Sigmoid colon (tissue), 7 donors: Measurements from ENCODE around the gene IMMP2L. TPM values are rescaled to one million over a fixed set of nuclear protein-coding genes. Genes with fewer than 3 reads are reported as not detected.

Experiments
- DNase-seq: peaks from one replicate; pipeline ENCODE4 v3.0.0-alpha.2; 2019
- H3K27ac ChIP-seq, 4 donors: fragments of 200-600 bp; sonication (generic); one replicate each; pipeline ENCODE4 v1.5.1; 2016 to 2019; ENCODE audit warnings: mild to moderate bottlenecking in 1 of 4
- H3K27me3 ChIP-seq, 3 donors: fragments of 200-600 bp; sonication (generic); one replicate each; pipeline ENCODE4 v1.5.1; 2019; ENCODE audit warnings: mild to moderate bottlenecking in 1 of 3
- H3K36me3 ChIP-seq, 4 donors: fragments of 200-600 bp; sonication (generic); one replicate each; pipeline ENCODE4 v1.5.1; 2016 to 2019
- H3K4me1 ChIP-seq, 4 donors: fragments of 200-600 bp; sonication (generic); one replicate each; pipeline ENCODE4 v1.5.1; 2017 to 2019
- H3K4me3 ChIP-seq, 4 donors: fragments of 200-600 bp; sonication (generic); one replicate each; pipeline ENCODE4 v1.5.1; 2017 to 2019; ENCODE audit warnings: mild to moderate bottlenecking in 2 of 4, moderate library complexity in 1 of 4
- H3K9me3 ChIP-seq, 4 donors: fragments of 200-600 bp in 3 of 4; sonication (generic) in 3 of 4; one replicate each; pipeline versions ENCODE4 v1.5.1 to v1.6.1; 2013 to 2019
- CTCF ChIP-seq, 4 experiments: fragments of 450-650 bp in 3 of 4; fragments of 200-600 bp in 1 of 4; IDR thresholded peaks; one replicate each; pipeline ENCODE4 v1.5.1; 2016 to 2019; ENCODE audit warnings: antibody characterized with exemption in 4 of 4, mild to moderate bottlenecking in 3 of 4, moderate library complexity in 2 of 4
- EP300 ChIP-seq, 4 donors: sonication (generic); formaldehyde crosslinking; IDR thresholded peaks; one replicate each; pipeline ENCODE4 v1.6.1; 2017; ENCODE audit warnings: antibody characterized with exemption in 4 of 4
- POLR2A ChIP-seq, 2 donors: fragments of 450-650 bp; IDR thresholded peaks; one replicate each; pipeline ENCODE4 v1.6.1; 2016; ENCODE audit warnings: antibody characterized with exemption in 2 of 2, mild to moderate bottlenecking in 2 of 2, moderate library complexity in 2 of 2
- POLR2AphosphoS5 ChIP-seq, 4 donors: sonication (generic); formaldehyde crosslinking; IDR thresholded peaks; one replicate each; pipeline ENCODE4 v1.6.1; 2017; ENCODE audit warnings: antibody characterized with exemption in 4 of 4
- WGBS, 2 donors: extraction: QIAGEN DNeasy Blood & Tissue Kit; methylation state at CpG; one replicate each; pipeline ENCODE4 v1.1.7; 2013; 5-methylcytosine and 5-hydroxymethylcytosine counted together
- intact Hi-C: fragments of 100-400 bp; cut with DNase I; formaldehyde crosslinking; loops from one replicate; pipeline ENCODE4 v1.15.1; 2023
- polyA plus RNA-seq, 3 donors: library from polyadenylated mRNA; stranded (reverse); fragments of 200-250 nt; gene quantifications; one replicate each; pipeline ENCODE4 v1.2.3, GENCODE V29; 2013
- total RNA-seq, 4 donors: library from RNA; depleted of rRNA; stranded (reverse); fragments of >200 nt; gene quantifications; one replicate each; pipeline ENCODE4 v1.1.0, GENCODE V29; 2016
- donor health status: healthy with polysubstance abuse.
- donor health status: Bipolar disorder and iron deficiency.
- donor health status: healthy.

IMMP2L gene
- total and polyA plus RNA-seq, 7 donors: 2.5 to 57.9 (median 18.5) TPM

- intact Hi-C loops: no loop called here
- Histone ChIP-seq H3K9me3 (no peaks in the 10 kb centered on the region), H3K27me3 (no peaks in the 10 kb centered on the region), H3K36me3 (no peaks in the 10 kb centered on the region), H3K27ac (no peak overlapping the region), H3K4me3 (no peak overlapping the region), H3K4me1 (peaks cover 0 to 8% (median 0%) of the 10 kb centered on the region in 4 donors)
- no peak for DNase-seq
- TF ChIP-seq POLR2A (IDR thresholded peaks at IDR 0.05) (no peak), EP300 (IDR thresholded peaks at IDR 0.05) (no peak), POLR2AphosphoS5 (IDR thresholded peaks at IDR 0.05) (no peak), CTCF (IDR thresholded peaks at IDR 0.05) (no peak)
Measured at GRCh38 chr7:110880971-110881370, 681.3 kb downstream of the IMMP2L start.

GRCh38 chr7:110877016-110877415 is 685.3 kb downstream of the IMMP2L start:
- no peak overlapping the region for H3K27ac ChIP-seq
- 65 to 80% methylated on average over 1 of the region's 1 CpG for WGBS, 2 donors
- H3K4me1 ChIP-seq: peaks cover 0 to 8% (median 0%) of the 10 kb centered on the region in 4 donors
- no peak overlapping the region for H3K4me3 ChIP-seq
- TF ChIP-seq POLR2A (IDR thresholded peaks at IDR 0.05) (no peak), EP300 (IDR thresholded peaks at IDR 0.05) (no peak), POLR2AphosphoS5 (IDR thresholded peaks at IDR 0.05) (no peak), CTCF (IDR thresholded peaks at IDR 0.05) (no peak)
- H3K9me3 ChIP-seq: no peaks in the 10 kb centered on the region
- H3K27me3 ChIP-seq: no peaks in the 10 kb centered on the region
- intact Hi-C loops: no loop called here
- no peak for DNase-seq
- H3K36me3 ChIP-seq: no peaks in the 10 kb centered on the region

- no peak for TF ChIP-seq CTCF (IDR thresholded peaks at IDR 0.05)
- TF ChIP-seq POLR2AphosphoS5 (IDR thresholded peaks at IDR 0.05): no peak
- no peak for TF ChIP-seq EP300 (IDR thresholded peaks at IDR 0.05)
- TF ChIP-seq POLR2A (IDR thresholded peaks at IDR 0.05): no peak
- no peaks in the 10 kb centered on the region for H3K36me3 ChIP-seq
- 85 to 90% methylated on average over 1 of the region's 1 CpG for WGBS, 2 donors
- no peaks in the 10 kb centered on the region for H3K9me3 ChIP-seq
- intact Hi-C loops: no loop called here
- no peak overlapping the region for H3K27ac ChIP-seq
- no peak for DNase-seq
- no peaks in the 10 kb centered on the region for H3K27me3 ChIP-seq
- no peak overlapping the region for H3K4me3 ChIP-seq
- H3K4me1 ChIP-seq: peaks cover 0 to 8% (median 0%) of the 10 kb centered on the region in 4 donors
Measured at GRCh38 chr7:110875346-110875745, 686.9 kb downstream of the IMMP2L start.

- intact Hi-C loops: no loop called here
Measured at GRCh38 chr7:110871856-110872255, 690.4 kb downstream of the IMMP2L start.

More at GRCh38 chr7:110871856-110872255, 690.4 kb downstream of the IMMP2L start:
- DNase-seq: no peak
- Histone ChIP-seq H3K4me3 (no peak overlapping the region), H3K4me1 (peaks cover 0 to 8% (median 4%) of the 10 kb centered on the region in 4 donors), H3K9me3 (no peaks in the 10 kb centered on the region), H3K27ac (no peak overlapping the region), H3K36me3 (no peaks in the 10 kb centered on the region), H3K27me3 (no peaks in the 10 kb centered on the region)
- TF ChIP-seq CTCF (IDR thresholded peaks at IDR 0.05): no peak
- TF ChIP-seq POLR2A (IDR thresholded peaks at IDR 0.05): no peak
- no peak for TF ChIP-seq POLR2AphosphoS5 (IDR thresholded peaks at IDR 0.05)
- no peak for TF ChIP-seq EP300 (IDR thresholded peaks at IDR 0.05)
- 97 to 98% methylated on average over 1 of the region's 1 CpG for WGBS, 2 donors
